GM18498 (cell line): ENCODE results near the gene RAP1A.
"Not testable (repeated sequence)": the region's sequence is repeated elsewhere in the genome, so short reads cannot be mapped to it uniquely, and the experiment has no call there.

ENCODE experiments used
- ATAC-seq: cut with Tn5 transposase; IDR thresholded peaks from one replicate; pipeline ENCODE4 v1.9.1; 2021; ENCODE audit warnings: mild to moderate bottlenecking, moderate library complexity; ENCODE audit not compliant: unreplicated experiment

RAP1A gene

DNA sequence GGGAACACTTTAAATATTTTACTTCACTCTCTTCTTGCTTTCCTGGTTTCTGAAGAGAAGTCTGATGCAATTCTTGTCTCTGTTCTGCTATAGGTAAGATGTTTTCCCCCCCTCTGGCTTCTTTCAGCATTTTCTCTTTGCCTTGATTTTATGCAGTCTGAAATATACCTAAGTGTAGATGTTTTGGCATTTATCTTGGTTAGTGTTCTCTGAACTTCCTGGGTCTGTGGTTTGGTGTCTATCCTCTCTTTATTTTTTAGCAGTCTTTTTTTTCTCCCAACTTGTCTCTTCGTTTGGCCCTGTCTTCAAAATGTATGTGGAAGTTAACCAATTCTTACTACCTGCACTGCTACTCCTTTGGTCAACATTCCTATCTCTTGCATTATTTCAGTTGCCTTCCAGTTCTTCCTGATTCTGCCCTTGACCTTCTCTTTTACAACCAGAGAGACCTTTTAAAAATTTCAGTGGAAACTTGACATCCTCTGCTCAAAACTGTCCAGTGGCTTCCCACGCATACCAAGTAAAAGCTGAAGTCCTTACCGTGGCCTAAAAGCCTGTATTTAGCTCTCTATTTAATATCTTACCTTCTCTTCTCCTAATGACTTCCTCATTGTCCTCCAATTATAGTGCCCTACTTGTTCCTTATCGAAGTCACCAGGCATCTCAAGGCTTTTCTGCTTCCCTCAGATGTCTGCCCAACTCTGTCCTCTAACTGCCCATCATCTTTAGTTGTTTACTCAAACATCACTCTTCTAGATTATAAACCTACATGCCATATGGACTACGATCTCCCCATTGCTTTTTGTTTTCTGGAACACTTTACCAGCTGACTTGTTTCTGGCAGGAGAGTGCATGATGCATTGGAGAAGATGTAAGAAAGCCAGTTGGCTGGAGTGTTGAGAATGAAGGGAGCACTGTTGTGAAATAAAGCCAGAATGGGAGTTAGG, 40.9 kb downstream of the RAP1A start:
- ATAC-seq, result no peak

DNA sequence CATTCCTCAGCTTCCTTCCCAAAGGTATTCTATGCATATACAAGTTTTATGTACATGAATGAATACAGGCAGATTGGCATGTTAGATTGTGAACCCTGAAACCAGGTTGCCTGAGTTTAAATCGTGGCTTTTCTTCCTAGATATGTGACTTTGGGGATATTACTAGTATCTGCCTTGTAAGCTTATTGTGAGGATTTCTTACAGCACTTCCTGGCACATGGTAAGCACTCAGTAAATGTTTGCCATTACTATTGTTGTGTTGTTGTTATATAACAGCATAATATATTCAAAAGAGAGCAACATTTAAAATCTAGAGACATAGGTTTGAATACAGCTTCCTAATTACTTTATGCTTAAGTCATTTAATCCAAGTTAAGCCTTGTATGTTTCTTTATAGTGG, 45.1 kb downstream of the RAP1A start:
- ATAC-seq, result no peak

DNA sequence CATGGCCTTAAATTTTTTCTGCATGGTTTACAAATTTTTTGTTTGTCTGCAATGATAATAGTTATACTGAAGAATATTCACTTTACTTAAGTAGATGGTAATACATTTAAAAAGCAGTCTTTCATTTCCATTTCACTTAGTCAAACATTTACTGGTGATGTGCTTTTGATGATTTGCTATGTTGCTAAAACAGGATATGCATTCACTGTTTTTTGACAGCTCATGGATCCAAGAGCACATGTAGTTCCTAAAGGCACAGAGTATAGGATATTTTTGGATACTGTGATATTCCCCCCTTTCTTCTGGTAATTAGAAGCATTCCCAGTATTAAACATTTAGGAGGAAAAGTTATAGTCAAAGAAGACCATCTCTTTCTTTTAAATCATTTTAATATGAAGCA, 45.9 kb downstream of the RAP1A start:
- ATAC-seq, result no peak

DNA sequence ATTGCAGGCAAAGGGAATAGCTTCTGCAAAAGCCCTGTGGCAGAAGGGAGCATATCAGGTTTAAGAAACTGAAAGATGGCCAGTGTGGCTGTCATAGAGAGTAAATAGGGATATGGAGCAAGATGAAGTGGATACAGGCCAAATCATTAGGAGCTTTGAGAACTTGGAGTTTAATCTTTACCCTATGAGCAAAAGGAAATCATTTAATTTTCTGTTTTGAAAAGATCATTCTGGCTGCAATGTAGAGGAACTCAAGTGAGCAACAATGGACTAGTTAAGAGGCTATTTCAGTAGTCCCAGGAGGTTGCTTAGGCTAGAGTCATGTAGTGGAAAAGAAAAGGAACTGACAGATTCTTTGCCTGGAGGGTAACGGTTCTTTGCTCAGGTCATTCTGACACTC, 47.2 kb downstream of the RAP1A start:
- ATAC-seq, result no peak

DNA sequence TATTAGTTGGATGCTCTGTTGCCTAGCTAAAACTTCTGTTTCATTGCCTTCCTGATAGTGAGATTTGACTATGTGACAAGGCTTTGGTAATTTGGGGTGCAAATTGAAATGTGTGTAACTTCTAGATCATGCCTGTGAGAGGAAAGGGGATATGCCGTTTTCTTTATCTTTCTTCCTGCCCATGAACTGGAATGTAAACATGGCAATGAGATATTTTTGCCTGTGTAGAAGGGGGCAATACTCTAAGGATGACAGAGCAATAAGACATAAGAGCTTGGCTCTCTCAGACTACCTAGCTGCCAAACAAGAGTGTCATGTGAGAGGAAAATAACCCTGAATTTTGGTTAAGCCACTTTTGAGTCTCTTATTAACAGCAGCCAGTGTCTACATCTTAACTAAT, 49.7 kb downstream of the RAP1A start:
- ATAC-seq, result no peak

DNA sequence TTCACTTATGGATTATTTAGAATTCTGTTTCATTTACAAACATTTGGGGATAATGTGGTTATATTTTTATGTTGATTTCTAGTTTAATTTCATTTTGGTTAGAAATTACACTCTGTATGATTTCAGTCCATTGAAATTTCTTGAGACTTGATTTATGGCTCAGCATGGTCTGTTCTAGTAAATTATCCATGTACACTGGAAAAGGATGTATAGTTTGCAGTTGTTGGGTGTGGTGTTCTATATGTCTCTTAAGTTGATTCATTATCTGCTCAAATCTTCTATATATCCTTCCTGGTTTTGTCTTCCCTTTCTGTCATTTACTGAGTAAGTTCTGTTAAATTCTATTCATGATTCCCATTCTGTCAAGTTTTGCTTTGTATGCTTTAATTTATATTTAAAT, 52.3 kb downstream of the RAP1A start:
- no peak for ATAC-seq

DNA sequence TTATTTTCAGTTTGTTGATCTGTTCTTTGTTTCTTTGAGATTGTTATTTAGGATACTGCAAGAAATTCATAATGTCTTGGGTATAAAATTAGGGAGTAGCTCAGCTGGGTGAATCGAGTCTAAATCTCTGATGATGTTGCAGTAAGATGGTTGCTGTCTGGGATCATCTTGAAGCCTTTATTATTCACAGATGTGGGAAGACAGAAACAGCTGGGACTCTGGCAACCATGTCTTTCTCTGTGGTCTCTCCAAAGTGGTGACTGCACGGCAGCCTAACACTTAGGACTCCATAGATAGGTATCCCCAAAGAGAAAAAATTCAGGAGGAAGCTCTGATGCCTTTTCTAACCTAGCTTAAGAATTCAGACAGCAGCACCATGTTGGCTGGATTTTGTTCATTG, 52.7 kb downstream of the RAP1A start:
- ATAC-seq, result no peak

DNA sequence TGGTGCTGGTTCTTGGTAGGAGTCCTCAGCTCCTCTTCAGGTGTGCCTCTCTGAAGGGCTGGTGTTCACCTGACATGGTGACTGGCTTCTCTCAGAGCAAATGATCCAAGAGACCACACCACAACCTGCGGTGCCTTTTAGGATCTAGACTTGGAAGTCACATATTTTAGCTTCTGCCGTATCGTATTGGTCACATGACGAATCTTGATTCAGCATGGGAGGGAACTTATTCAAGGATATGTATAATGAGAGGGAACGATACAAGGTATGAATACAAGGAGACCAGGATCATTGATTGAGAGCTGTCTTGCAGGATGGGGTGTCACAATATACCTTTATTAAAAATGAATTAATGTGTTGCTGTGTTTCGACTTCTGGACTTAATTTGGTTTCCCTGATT, 58.0 kb downstream of the RAP1A start:
- ATAC-seq, result no peak

DNA sequence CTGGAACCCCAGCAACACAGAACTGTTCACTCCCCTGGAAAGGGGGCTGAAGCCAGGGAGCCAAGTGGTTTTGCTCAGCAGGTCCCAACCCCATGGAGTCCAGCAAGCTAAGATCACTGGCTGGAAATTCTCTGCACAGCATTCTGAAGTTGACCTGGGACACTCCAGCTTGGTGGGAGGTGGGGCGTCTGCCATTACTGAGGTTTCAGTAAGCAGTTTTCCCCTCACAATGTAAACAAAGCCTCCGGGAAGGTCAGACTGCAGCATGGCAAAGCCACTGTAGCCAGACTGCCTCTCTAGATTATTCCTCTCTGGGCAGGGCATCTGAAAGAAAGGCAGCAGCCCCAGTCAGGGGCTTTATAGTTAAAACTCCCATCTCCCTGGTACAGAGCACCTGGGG, 60.0 kb downstream of the RAP1A start:
- ATAC-seq, result no peak

DNA sequence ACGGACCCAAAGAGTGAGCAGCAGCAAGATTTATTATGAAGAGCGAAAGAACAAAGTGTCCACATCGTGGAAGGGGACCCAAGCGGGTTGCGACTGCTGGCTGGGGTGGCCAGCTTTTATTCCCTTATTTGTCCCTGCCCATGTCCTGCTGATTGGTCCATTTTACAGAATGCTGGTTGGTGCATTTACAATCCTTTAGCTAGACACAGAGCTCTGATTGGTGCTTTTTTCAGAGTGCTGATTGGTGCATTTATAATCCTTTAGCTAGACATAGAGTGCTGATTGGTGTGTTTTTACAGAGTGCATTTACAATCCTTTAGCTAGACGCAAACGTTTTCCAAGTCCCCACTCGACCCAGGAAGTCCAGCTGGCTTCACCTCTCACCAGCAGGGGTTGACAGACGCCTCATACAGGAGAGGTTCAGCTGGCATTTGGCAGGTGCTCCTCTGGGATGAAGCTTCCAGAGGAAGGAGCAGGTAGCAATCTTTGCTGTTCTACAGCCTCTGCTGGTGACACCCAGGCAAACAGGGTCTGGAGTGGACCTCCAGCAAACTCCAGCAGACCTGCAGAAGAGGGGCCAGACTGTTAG, 60.7 kb downstream of the RAP1A start:
- not testable (repeated sequence) for ATAC-seq

DNA sequence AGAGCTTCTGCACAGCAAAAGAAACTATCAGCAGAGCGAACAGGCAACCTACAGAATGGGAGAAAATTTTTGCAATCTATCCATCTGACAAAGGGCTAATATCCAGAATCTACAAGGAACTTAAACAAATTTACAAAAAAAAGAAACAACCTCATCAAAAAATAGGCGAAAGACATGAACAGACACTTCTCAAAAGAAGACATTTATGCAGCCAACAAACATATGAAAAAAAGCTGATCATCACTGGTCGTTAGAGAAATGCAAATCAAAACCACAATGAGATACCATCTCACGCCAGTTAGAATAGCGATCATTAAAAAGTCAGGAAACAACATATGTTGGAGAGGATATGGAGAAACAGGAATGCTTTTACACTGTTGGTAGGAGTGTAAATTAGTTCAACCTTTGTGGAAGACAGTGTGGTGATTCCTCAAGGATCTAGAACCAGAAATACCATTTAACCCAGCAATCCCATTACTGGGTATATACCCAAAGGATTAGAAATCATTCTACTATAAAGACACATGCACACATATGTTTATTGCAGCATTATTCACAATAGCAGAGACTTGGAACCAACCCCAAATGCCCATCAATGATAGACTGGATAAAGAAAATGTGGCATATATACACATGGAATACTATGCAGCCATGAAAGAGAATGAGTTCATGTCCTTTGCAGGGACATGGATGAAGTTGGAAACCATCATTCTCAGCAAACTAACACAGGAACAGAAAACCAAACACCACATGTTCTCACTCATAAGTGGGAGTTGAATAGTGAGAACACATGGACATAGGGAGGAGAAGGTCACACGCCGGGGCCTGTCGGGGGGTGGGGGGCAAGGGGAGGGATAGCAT, 65.9 kb downstream of the RAP1A start:
- not testable (repeated sequence) for ATAC-seq

DNA sequence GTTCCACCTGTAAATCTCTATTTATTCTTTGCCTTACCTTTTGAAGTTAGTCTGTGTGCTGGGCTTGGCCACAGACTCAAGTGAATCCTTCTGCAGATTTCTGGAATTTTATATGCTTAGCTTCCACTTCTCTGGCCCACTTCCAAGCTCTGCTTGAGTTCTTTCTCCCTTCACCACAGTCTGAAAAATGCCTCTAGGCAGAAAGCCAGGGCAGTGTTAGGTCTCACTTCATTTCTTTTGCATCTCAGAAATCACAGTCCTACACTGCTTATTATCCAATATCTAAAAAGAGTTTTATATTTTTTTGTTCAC, 70.7 kb downstream of the RAP1A start:
- no peak for ATAC-seq

DNA sequence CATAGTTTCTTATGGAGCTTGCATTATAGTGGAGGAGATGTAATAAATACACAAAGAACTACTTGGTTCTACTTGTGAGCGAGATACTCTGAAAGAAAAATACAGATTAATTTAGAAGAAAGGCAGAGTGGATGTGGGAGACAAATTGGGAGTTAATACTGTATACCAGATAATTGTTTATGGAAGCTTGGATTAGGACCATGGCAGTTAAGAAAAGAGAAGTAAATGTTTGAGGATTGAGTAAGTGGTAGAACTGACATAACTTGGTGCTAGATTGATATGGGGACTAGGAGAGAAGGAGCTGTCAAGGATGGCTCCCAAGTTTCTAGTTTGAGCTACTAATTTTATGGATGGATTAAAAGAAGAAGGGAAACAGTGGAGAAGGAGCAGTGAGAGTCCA, 72.3 kb downstream of the RAP1A start:
- ATAC-seq, result no peak

DNA sequence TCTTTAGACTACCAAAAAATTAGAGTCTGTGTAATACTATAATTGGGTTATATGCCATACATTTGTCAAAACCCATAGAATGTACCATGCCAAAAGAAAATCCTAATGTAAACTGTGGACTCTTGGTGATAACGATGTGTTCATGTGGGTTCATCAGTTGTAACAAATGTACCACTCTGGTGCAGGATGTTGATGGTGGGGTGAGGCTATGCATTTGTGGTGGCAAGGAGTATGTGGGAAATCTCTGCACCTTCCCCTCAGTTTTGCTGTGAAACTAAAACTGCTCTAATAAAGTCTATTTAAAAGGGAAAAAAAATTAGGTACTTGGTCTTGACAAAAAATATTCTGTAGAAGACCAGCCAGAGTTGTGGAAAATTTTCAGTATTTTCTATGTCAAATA, 76.2 kb downstream of the RAP1A start:
- no peak for ATAC-seq

DNA sequence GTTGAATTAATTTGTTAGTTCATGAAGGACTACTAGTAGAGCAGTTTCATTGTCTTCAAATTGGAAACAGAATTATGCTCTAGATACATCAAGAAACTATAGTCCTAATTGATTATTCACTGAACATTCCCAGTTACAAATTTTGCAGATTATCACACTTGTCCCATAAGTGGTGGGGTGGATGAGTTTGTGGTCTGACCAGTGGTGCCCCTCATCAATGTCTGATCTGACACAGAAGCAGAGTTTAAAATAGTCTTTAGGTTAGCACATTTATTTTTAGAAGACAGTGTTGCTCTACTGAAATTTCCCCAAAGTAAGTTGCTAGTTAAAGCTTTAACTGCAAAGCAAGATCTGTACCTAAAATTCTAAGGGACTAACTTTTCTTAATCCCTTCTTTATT, 76.7 kb downstream of the RAP1A start:
- no peak for ATAC-seq

DNA sequence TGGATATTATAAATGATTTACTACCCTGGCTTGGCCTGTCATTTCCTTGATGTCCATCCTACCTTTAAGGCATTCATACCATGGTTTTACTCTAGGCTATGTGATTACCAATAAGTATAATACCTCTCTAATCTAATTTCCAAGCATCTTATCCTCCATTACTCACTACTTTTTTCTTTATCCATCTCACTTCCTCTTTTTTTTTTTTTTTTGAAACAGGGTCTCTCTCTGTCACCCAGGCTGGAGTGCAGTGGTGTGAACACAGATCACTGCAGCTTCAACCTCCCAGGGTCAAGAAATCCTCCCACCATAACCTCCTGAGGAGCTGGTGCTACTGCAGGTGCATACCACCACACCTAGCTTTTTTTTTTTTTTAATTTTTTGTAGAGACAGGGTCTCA, 79.7 kb downstream of the RAP1A start:
- ATAC-seq, result no peak

DNA sequence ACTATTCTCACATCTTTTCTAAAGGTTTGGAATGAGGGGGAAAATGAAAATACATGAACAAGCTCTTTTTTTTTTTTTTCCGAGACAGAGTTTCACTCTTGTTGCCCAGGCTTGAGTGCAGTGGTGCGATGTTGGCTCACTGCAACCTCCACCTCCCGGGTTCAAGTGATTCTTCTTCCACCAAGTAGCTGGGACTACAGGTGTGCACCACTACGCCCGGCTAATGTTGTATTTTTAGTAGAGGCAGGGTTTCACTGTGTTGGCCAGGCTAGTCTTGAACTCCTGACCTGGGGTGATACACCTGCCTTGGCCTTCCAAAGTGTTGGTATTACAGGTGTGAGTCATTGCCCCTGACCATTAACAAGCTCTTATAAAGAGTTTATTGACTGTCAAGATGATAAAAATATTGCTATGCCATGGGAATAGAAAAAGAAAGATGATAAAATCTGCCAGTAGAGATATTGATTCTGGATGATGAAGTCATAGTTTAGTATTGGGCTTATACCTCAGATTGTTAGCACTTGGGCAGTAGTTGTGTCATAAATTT, 83.0 kb downstream of the RAP1A start:
- ATAC-seq, result no peak

DNA sequence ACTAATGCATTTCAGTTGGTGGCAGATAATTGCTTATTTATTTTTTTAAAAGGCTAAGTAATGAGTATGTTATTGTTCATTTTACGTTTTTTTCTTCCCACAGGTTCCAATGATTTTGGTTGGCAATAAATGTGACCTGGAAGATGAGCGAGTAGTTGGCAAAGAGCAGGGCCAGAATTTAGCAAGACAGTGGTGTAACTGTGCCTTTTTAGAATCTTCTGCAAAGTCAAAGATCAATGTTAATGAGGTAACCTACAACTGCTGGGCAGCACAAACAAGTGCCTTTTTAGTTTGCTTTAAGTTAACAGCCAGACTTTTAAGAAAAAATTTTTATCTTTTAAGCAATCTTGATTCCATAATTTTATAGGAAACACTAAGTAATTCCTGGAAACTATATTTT, 84.7 kb downstream of the RAP1A start:
- no peak for ATAC-seq

DNA sequence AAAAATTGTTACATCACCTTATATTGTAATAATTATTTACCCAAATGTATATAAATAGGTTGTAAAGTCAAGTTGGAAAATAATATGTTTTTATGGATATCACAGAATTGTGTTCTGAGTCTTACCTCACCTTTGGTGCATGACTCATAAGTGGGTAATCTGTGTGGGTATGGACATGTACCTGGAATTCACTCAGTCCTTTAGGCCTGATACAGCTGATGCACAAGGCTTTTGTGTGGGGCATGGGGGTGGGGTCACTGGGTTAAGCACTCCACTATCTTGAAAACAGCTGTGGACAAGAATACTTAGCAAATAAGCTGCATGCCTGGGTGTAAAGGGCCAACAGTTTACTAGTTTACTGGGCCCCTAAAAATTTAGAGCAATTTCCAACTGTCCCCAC, 85.2 kb downstream of the RAP1A start:
- ATAC-seq, result no peak

DNA sequence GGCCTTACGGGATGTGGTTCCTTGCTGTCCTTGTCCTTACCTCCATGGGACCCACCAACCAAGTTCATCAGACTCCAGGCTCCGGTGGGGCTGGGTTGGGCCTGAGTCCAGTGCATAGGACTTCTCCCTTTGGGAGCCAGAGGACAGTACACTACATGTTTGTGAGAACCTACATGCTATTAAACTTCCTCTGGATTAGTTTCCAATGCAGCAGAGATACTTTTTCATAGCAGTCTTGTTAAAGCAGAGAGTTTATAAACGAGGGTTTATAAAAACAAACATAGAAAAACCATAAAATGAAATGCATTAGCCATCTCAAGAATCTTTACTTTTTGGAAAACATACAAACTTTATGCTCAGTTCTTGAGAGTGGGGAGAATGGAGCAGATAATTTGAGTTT, 86.3 kb downstream of the RAP1A start:
- no peak for ATAC-seq

DNA sequence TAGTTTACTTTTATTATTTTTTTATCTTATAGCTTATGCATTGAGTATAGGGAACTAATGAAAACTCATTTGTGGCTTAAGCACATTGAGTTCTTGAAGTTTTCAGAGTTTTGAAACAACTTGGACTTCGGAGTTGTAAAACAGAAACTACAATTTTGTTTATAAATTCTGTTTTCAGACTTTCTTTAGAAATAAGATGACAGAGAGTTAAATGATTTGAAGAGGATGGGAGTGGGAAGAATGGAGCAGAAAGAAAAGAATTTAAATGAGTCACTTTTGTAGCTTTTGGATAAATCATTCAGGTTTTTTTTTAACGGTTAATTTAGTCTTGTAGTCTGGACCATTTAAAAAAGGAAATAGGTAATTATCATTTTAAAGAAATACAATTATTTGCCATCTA, 87.3 kb downstream of the RAP1A start:
- ATAC-seq, result no peak

DNA sequence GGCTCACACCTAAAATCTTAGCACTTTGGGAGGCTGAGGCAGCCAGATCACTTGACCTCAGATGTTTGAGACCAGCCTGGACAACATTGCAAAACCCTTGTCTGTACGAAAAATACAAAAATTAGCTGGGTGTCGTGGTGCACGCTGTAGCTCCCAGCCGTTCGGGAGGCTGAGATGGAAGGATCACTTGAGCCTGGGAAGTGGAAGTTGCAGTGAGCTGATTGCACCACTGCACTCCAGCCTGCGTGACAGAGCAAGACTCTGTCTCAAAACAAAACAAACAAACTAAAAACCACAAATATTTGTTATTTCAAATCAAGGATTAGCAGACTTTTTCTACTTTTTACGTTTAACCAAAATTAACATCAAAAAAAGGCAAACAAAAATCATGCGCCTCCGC, 88.3 kb downstream of the RAP1A start:
- no peak for ATAC-seq
